Ovary (tissue), 9 donors: ENCODE measurements around the gene PUS1. TPM values are rescaled to one million over a fixed set of nuclear protein-coding genes. Genes with fewer than 3 reads are reported as not detected.

Experiments used
- DNase-seq, 5 donors: peaks; one replicate each; pipeline ENCODE4 v3.0.0-alpha.2; 2019 to 2020
- H3K27ac ChIP-seq, 2 donors: fragments of 200-600 bp; one replicate each; pipeline versions ENCODE4 v1.5.1 to v1.8.0; 2019 to 2022
- H3K27me3 ChIP-seq: fragments of 200-600 bp; one replicate; pipeline ENCODE4 v1.8.0; 2022
- H3K36me3 ChIP-seq: fragments of 200-600 bp; sonication (generic); one replicate; pipeline ENCODE4 v1.5.1; 2019
- H3K4me1 ChIP-seq: one replicate; pipeline ENCODE4 v1.8.1; 2013; ENCODE audit warnings: mild to moderate bottlenecking, moderate library complexity; ENCODE audit not compliant: insufficient read depth
- H3K4me3 ChIP-seq: fragments of 200-600 bp; sonication (generic); one replicate; pipeline ENCODE4 v1.5.1; 2017
- H3K9me3 ChIP-seq, 2 donors: fragments of 200-600 bp in 1 of 2; sonication (generic) in 1 of 2; one replicate each; pipeline versions ENCODE4 v1.5.1 to v1.8.1; 2013 to 2019; ENCODE audit warnings: mild to moderate bottlenecking in 1 of 2, moderate library complexity in 1 of 2
- CTCF ChIP-seq, 3 donors: fragments of 450-650 bp in 2 of 3; fragments of 200-600 bp in 1 of 3; IDR thresholded peaks; one replicate each; pipeline versions ENCODE4 v1.5.1 to v1.8.0; 2016 to 2022; ENCODE audit warnings: antibody characterized with exemption in 3 of 3, mild to moderate bottlenecking in 1 of 3
- EP300 ChIP-seq: sonication (generic); formaldehyde crosslinking; IDR thresholded peaks from one replicate; pipeline ENCODE4 v1.6.1; 2017; ENCODE audit warnings: antibody characterized with exemption
- POLR2A ChIP-seq: fragments of 450-650 bp; IDR thresholded peaks from one replicate; pipeline ENCODE4 v1.6.1; 2017; ENCODE audit warnings: antibody characterized with exemption, mild to moderate bottlenecking, moderate library complexity
- WGBS, 3 donors: extraction: QIAGEN DNeasy Blood & Tissue Kit in 1 of 3; methylation state at CpG; one replicate each; pipeline versions ENCODE4 v1.1.5 to v1.1.7; 2013 to 2017; 5-methylcytosine and 5-hydroxymethylcytosine counted together
- intact Hi-C, 4 donors: fragments of 100-400 bp; cut with DNase I; formaldehyde crosslinking; loops; one replicate each; pipeline versions ENCODE4 v1.11.0 to v1.15.1; 2022 to 2023
- polyA plus RNA-seq, 2 donors: library from polyadenylated mRNA; stranded (reverse); fragments of 200-250 nt in 1 of 2; fragments of 350-450 nt in 1 of 2; fragmentation: Illumina TruSeq in 1 of 2; extraction: RNeasy Lipid Tissue Mini Kit (QIAGEN cat#74804) in 1 of 2; gene quantifications; one replicate each; pipeline ENCODE4 v1.2.3, GENCODE V29; 2013 to 2014
- total RNA-seq, 7 donors: library from RNA; depleted of rRNA in 2 of 7; stranded (reverse); fragments of >200 nt in 2 of 7; fragmentation: NEBNext Ultra II Directional in 3 of 7; extraction: Animal tissue kit (Norgen Biotek cat#: 25700) in 3 of 7; gene quantifications; one replicate each; pipeline versions ENCODE4 v1.1.0 to v1.2.4, GENCODE V29; 2016 to 2023
- donor health status: DM: no; HTN: no; CAD: no; lungs with moderate emphysema.
- donor health status: DM: no; HTN: no; CAD: no.
- donor health status: Bipolar disorder and iron deficiency.
- donor health status: DM: yes; HTN: yes; CAD: no.
- donor health status: DM: no; HTN: no; CAD: no.
- donor health status: DM: yes; HTN: yes; CAD: no.

The PUS1 gene
- total and polyA plus RNA-seq, 9 donors, result 3.5 to 34.7 (median 15.9) TPM

- peaks cover 1% of the 10 kb centered on the region for H3K36me3 ChIP-seq
- TF ChIP-seq POLR2A (no peak), EP300 (no peak), CTCF (IDR thresholded peaks at IDR 0.05) (no peak)
- no peaks in the 10 kb centered on the region for H3K27me3 ChIP-seq
- peaks cover 11% of the 10 kb centered on the region for H3K4me1 ChIP-seq
- H3K4me3 ChIP-seq, result no peak overlapping the region
- intact Hi-C loops, result no loop called here
- H3K27ac ChIP-seq, result no peak overlapping the region
- DNase-seq, result peak in 2 of 5 donors; percentile 15 to 16
- WGBS, 3 donors, result 90 to 91% (median 91%) methylated on average over 15 of the region's 15 CpGs
- H3K9me3 ChIP-seq, result no peaks in the 10 kb centered on the region
Measured at GRCh38 chr12:131905630-131906091, 23.4 kb upstream of the PUS1 start.

DNA sequence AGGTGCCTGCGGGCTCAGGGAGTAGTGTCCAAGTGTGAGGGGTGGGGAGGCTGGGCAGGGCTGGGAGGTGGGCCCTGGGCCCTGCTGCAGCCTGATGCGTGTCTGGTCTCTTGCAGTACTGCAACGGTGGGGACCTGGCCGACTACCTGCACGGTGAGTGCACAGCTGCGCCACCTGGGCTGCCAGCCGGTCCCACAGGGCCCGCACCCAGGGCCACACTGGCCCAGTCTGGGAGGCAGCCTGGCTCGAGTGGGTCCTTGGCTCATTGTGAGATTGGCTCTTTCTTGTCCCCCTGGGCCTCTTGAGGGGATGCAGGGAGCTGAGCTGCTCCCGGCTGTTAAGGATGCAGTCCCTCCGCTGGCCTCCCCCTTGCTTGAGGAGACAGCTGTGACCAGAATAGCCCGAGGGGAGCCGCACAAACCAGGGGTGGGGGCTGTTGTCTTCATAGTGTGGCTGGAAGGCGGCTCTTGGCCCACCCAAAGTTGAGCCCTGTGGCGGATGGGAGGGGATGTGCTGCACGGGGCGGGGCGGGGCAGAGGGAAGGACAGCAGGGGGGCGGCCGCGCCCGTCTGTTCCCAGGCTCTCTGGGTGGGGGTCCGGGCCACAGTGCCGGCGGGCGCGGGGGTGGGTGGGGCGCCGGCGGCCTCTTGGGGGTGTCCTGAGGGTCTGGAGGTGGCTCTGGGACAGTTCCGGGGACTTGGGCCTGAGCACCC, 21.5 kb upstream of the PUS1 start:
- Histone ChIP-seq H3K4me1 (peaks cover 6% of the 10 kb centered on the region), H3K27ac (no peak overlapping the region), H3K9me3 (no peaks in the 10 kb centered on the region), H3K36me3 (peaks cover 3% of the 10 kb centered on the region), H3K4me3 (no peak overlapping the region), H3K27me3 (no peaks in the 10 kb centered on the region)
- WGBS, 3 donors, result 88 to 94% (median 89%) methylated on average over 15 to 31 of the region's 31 CpGs
- no peak for TF ChIP-seq CTCF (IDR thresholded peaks at IDR 0.05)
- TF ChIP-seq POLR2A, result no peak
- TF ChIP-seq EP300, result no peak
- DNase-seq, result peak in 2 of 5 donors; percentile 16 to 23
- intact Hi-C loops, result no loop called here

DNA sequence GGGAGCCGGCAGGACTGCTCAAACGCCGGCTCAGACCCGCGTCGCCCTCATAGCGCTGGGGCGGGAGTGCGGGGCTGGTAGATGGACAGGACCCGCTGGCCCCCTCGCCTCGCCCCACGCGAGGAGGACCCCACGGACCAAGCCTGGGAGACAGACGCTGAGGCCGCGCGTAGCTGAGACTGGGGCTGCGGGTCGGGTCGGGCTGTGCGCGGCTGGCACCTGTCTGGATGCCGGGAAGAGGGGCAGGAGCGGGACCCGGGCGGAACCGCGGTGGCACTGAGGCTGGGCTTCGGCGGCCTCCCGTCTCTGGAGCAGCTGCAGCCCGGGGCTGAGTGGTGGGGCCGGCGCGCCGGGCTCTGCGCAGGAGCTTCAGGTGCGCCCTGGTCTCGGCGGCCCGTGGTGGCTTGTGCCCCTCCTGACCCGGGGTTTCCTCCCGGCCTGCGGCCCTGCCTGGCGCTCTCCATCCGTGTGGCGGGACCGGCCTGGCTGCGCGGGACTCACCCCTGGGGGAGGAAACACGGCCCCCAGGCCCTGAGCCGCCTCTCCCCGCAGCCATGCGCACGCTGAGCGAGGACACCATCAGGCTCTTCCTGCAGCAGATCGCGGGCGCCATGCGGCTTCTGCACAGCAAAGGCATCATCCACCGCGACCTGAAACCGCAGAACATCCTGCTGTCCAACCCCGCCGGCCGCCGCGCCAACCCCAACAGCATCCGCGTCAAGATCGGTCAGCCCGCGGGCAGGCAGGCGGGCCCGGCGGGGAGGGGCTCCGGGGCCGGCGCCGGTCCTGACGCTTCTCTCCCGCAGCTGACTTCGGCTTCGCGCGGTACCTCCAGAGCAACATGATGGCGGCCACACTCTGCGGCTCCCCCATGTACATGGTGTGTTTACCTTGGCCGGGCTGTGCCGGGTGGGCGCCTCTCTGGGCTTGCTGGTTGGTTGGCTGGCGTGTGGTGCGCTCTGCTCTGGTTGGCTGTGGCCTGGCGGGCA, 20.7 kb upstream of the PUS1 start:
- Histone ChIP-seq H3K36me3 (peaks cover 3% of the 10 kb centered on the region), H3K4me1 (peaks cover 4% of the 10 kb centered on the region), H3K4me3 (no peak overlapping the region), H3K9me3 (no peaks in the 10 kb centered on the region), H3K27ac (no peak overlapping the region), H3K27me3 (no peaks in the 10 kb centered on the region)
- intact Hi-C loops, result no loop called here
- DNase-seq, result peak in 1 of 5 donors; percentile 26
- WGBS, 3 donors, result 94 to 95% (median 95%) methylated on average over 78 to 96 of the region's 96 CpGs
- no peak for TF ChIP-seq POLR2A
- TF ChIP-seq CTCF (IDR thresholded peaks at IDR 0.05), result no peak
- TF ChIP-seq EP300, result no peak

- DNase-seq, result peak in 2 of 5 donors; percentile 18 to 31
- intact Hi-C loops, result no loop called here
- no peaks in the 10 kb centered on the region for H3K4me1 ChIP-seq
- WGBS, 3 donors, result 90 to 93% (median 92%) methylated on average over 35 to 61 of the region's 61 CpGs
- no peak overlapping the region for H3K4me3 ChIP-seq
- H3K27me3 ChIP-seq, result no peaks in the 10 kb centered on the region
- H3K27ac ChIP-seq, result no peak overlapping the region
- H3K36me3 ChIP-seq, result peaks cover 3% of the 10 kb centered on the region
- H3K9me3 ChIP-seq, result no peaks in the 10 kb centered on the region
- no peak for TF ChIP-seq CTCF (IDR thresholded peaks at IDR 0.05)
- no peak for TF ChIP-seq EP300
- no peak for TF ChIP-seq POLR2A
Measured at GRCh38 chr12:131909081-131909751, 19.9 kb upstream of the PUS1 start.
